Common myeloid progenitor, CD34-positive (primary cell): ENCODE results near the gene PTPRK.
A peak's percentile ranks its signal among the peaks of the same experiment; 100 is the strongest.

ENCODE experiments used
- CTCF ChIA-PET: fragments of 350-600 bp; sonication (Branson Sonifier 250); formaldehyde crosslinking; loops from one replicate; lab custom pipeline; 2021; ENCODE audit warnings: antibody characterized with exemption; lab: Charles Lee
- POLR2A ChIA-PET: fragments of 350-600 bp; sonication (Branson Sonifier 250); formaldehyde crosslinking; loops from one replicate; lab custom pipeline; 2021; ENCODE audit warnings: antibody characterized with exemption; lab: Charles Lee
- DNase-seq, 3 donors: peaks; one replicate each; pipeline versions ENCODE4 v3.0.0 to v3.0.0-alpha.2; 2013
- H3K27ac ChIP-seq, 2 experiments: 1 replicate in 1 of 2; 2 replicates in 1 of 2; pipeline ENCODE4 v1.7.0; 2013; ENCODE audit warnings: inconsistent platforms in 2 of 2, low read length in 2 of 2, mild to moderate bottlenecking in 2 of 2, low read depth in 1 of 2, moderate library complexity in 1 of 2; ENCODE audit not compliant: severe bottlenecking in 2 of 2, insufficient read depth in 1 of 2, poor library complexity in 1 of 2
- H3K27me3 ChIP-seq, 5 experiments: replicated peaks in 2 of 5; 1 replicate in 3 of 5; 2 replicates in 2 of 5; pipeline versions ENCODE4 v1.6.1 to v1.7.0; 2013; ENCODE audit warnings: low read length in 4 of 5, mild to moderate bottlenecking in 2 of 5, moderate library complexity in 2 of 5, inconsistent platforms in 1 of 5; ENCODE audit not compliant: insufficient read depth in 5 of 5, control insufficient read depth in 4 of 5
- H3K36me3 ChIP-seq, 4 experiments: 1 replicate in 2 of 4; 2 replicates in 2 of 4; pipeline versions ENCODE4 v1.6.1 to v1.7.0; 2013; ENCODE audit warnings: low read length in 3 of 4, control low read depth in 1 of 4, mild to moderate bottlenecking in 1 of 4; ENCODE audit not compliant: control insufficient read depth in 4 of 4, insufficient read depth in 4 of 4
- H3K4me1 ChIP-seq, 4 experiments: 1 replicate in 3 of 4; 2 replicates in 1 of 4; pipeline versions ENCODE4 v1.6.1 to v1.7.1; 2013; ENCODE audit warnings: low read length in 3 of 4, mild to moderate bottlenecking in 3 of 4, control low read depth in 1 of 4, inconsistent platforms in 1 of 4, moderate library complexity in 1 of 4; ENCODE audit not compliant: control insufficient read depth in 4 of 4, insufficient read depth in 4 of 4; ENCODE audit errors: control extremely low read depth in 1 of 4
- H3K4me3 ChIP-seq, 7 experiments: 1 replicate in 4 of 7; 2 replicates in 3 of 7; pipeline versions ENCODE4 v1.5.1 to v1.7.0; 2013; ENCODE audit warnings: mild to moderate bottlenecking in 7 of 7, low read length in 6 of 7, moderate library complexity in 6 of 7, inconsistent platforms in 2 of 7, low read depth in 2 of 7, control low read depth in 1 of 7; ENCODE audit not compliant: insufficient read depth in 4 of 7, control insufficient read depth in 1 of 7; ENCODE audit errors: extremely low read depth in 1 of 7
- H3K9me3 ChIP-seq, 5 experiments: 1 replicate in 4 of 5; 2 replicates in 1 of 5; pipeline versions ENCODE4 v1.6.1 to v1.7.1; 2013; ENCODE audit warnings: low read length in 4 of 5, mild to moderate bottlenecking in 2 of 5, inconsistent platforms in 1 of 5, low read depth in 1 of 5, moderate library complexity in 1 of 5; ENCODE audit not compliant: control insufficient read depth in 4 of 5, insufficient read depth in 2 of 5; ENCODE audit errors: control extremely low read depth in 1 of 5
- WGBS: methylation state at CpG from one replicate; pipeline ENCODE4 v1.1.5; 2013; ENCODE audit not compliant: insufficient coverage; 5-methylcytosine and 5-hydroxymethylcytosine counted together

PTPRK gene

DNA sequence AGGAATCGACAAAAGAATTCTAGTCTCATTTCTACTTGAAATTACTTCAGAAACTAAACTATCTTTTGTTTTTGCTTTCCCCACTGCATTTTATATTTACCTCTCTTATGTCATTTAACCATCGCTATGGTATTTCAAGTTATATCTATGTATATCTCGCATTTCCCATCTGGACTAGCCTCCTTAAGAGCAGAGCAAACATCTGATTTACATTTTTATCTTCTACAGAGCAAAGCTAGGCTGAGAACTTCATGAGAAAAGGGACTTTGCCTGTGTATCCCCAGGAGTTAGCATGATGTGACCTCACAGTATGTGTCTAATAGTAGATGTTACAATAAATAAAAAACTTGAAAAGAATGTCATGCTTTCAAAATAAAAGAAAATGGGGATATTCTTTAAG lies 201.2 kb downstream of the PTPRK start:
- ChIA-PET CTCF (interaction anchor here (1.2 kb wide), 1 partner anchor 9 kb away, joined by 3 read pairs; no protein-coding TSS in a partner anchor), POLR2A (no interaction called here)
- Histone ChIP-seq H3K4me3 (no peak overlapping the region), H3K27me3 (no peaks in the 10 kb centered on the region), H3K36me3 (no peaks in the 10 kb centered on the region), H3K9me3 (no peaks in the 10 kb centered on the region), H3K4me1 (no peaks in the 10 kb centered on the region), H3K27ac (no peak overlapping the region)
- no peak for DNase-seq
- WGBS: no CpG with 5 or more reads among the region's 3 CpGs

DNA sequence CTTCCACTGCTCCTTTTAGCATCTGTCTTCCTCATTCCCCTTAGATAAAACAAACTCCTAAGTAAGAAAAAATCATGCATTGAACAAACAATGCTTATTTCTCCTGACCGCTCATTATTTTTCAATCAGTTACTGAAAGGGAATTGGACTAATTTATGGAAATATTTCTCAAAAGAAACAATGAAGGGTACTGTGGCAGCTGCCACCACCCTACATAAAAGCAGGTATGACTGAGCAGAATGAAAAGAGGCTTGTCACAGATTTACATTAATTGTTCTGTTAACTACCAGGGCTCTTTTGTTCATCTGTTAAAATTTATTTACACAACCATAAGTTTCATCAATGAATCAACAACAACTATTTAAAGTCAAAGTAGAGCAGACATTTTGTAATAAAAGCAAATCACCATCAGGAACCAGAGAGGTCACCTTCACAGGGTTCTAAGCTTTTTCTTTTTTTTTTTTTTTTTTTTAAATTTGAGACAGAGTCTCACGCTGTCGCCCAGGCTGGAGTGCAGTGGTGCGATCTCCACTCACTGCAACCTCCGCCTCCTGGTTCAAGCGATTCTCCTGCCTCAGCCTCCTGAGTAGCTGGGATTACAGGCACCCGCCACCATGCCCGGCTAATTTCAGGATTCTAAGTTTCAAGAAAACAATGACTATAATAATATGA lies 204.0 kb downstream of the PTPRK start:
- H3K36me3 ChIP-seq: no peaks in the 10 kb centered on the region
- H3K4me3 ChIP-seq: no peak overlapping the region
- no peak for DNase-seq
- peaks cover 0 to 12% (median 4%) of the 10 kb centered on the region in 4 experiments for H3K4me1 ChIP-seq
- no peak overlapping the region for H3K27ac ChIP-seq
- ChIA-PET CTCF (no interaction called here), POLR2A (no interaction called here)
- no peaks in the 10 kb centered on the region for H3K9me3 ChIP-seq
- WGBS: 100% methylated on average over 1 of the region's 8 CpGs
- no peaks in the 10 kb centered on the region for H3K27me3 ChIP-seq

- Histone ChIP-seq H3K36me3 (no peaks in the 10 kb centered on the region), H3K27ac (no peak overlapping the region), H3K4me1 (peaks cover 4 to 22% (median 8%) of the 10 kb centered on the region in 4 experiments), H3K27me3 (no peaks in the 10 kb centered on the region), H3K4me3 (no peak overlapping the region), H3K9me3 (no peaks in the 10 kb centered on the region)
- POLR2A ChIA-PET: no interaction called here
- DNase-seq: no peak
- CTCF ChIA-PET: interaction anchor here (1.7 kb wide), 1 partner anchor 24 kb away, joined by 4 read pairs; no protein-coding TSS in a partner anchor
These were observed 206.2 kb downstream of the PTPRK start for GRCh38 chr6:128314190-128314589.

- peak in 2 of 3 donors; percentile 10 to 19 for DNase-seq
- Histone ChIP-seq H3K27ac (no peak overlapping the region), H3K4me3 (peak overlapping the region in 1 of 7 experiments; percentile 22), H3K27me3 (no peaks in the 10 kb centered on the region), H3K36me3 (no peaks in the 10 kb centered on the region), H3K4me1 (peaks cover 4 to 22% (median 8%) of the 10 kb centered on the region in 4 experiments), H3K9me3 (no peaks in the 10 kb centered on the region)
- WGBS: no CpG with 5 or more reads among the region's 3 CpGs
- CTCF ChIA-PET: no interaction called here
- POLR2A ChIA-PET: no interaction called here
These were observed 208.3 kb downstream of the PTPRK start for GRCh38 chr6:128311944-128312570.

GRCh38 chr6:128310451-128310850 lies 209.9 kb downstream of the PTPRK start:
- WGBS: 0% methylated on average over 1 of the region's 2 CpGs

DNA sequence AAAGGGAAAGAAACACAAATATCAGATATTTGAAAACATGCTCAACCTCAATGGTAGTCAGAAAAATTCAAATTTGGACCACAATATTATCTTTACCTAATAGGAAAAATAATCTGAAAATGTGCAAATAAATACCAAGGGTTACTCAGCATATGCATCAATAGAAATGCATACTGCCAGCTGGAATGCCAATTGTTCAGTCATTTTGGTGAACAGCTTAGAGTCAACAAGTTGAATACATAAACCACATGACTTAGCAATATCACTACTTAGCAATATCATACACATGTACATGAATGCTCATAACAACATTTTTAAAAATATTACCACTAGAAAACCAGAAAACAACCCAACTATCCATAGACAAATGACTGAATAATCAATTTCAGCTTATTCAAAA lies 212.7 kb downstream of the PTPRK start:
- H3K9me3 ChIP-seq: no peaks in the 10 kb centered on the region
- no peak overlapping the region for H3K4me3 ChIP-seq
- CTCF ChIA-PET: interaction anchor here (1.0 kb wide), 1 partner anchor 16 kb away, joined by 3 read pairs; no protein-coding TSS in a partner anchor
- DNase-seq: no peak
- no peaks in the 10 kb centered on the region for H3K36me3 ChIP-seq
- H3K27me3 ChIP-seq: no peaks in the 10 kb centered on the region
- H3K4me1 ChIP-seq: peaks cover 4 to 24% (median 8%) of the 10 kb centered on the region in 4 experiments
- POLR2A ChIA-PET: no interaction called here
- H3K27ac ChIP-seq: no peak overlapping the region

More at GRCh38 chr6:128310451-128310850, 209.9 kb downstream of the PTPRK start:
- Histone ChIP-seq H3K4me1 (peaks cover 4 to 22% (median 8%) of the 10 kb centered on the region in 4 experiments), H3K36me3 (no peaks in the 10 kb centered on the region), H3K9me3 (no peaks in the 10 kb centered on the region), H3K27me3 (no peaks in the 10 kb centered on the region), H3K27ac (no peak overlapping the region), H3K4me3 (no peak overlapping the region)
- CTCF ChIA-PET: interaction anchor here (1.1 kb wide), 1 partner anchor 28 kb away, joined by 4 read pairs; no protein-coding TSS in a partner anchor
- peak; percentile 5 to 72 (median 61) for DNase-seq
- POLR2A ChIA-PET: no interaction called here

DNA sequence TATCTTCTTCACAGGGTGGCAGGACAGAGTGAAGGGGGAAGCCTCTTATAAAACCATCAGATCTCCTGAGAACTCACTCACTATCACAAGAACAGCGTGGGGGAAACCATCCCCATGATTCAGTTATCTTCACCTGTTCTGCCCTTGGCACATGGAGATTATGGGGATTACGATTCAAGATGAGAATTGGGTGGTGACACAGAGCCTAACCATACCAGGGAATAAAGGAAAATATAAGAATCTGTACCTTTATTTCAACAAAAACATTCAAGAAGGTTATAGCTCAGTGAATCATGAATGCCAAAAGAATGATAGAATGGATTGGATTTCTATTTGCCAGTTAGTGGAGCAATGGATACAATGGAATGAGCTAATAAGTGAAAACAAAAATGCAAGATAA lies 214.4 kb downstream of the PTPRK start:
- Histone ChIP-seq H3K27ac (no peak overlapping the region), H3K4me1 (peaks cover 0 to 18% (median 8%) of the 10 kb centered on the region in 4 experiments), H3K9me3 (no peaks in the 10 kb centered on the region), H3K27me3 (no peaks in the 10 kb centered on the region), H3K36me3 (no peaks in the 10 kb centered on the region), H3K4me3 (no peak overlapping the region)
- no peak for DNase-seq
- ChIA-PET POLR2A (no interaction called here), CTCF (no interaction called here)
- no CpG with 5 or more reads among the region's 2 CpGs for WGBS
